ENCODE results near the gene TBC1D1. TPM values are rescaled to one million over a fixed set of nuclear protein-coding genes. Genes with fewer than 3 reads are reported as not detected.

Gene TBC1D1
- total RNA-seq, 2 experiments from 2014 or later = 40.7 to 46.5 TPM

- POLR2A ChIA-PET = no interaction called here
- peaks cover 48% of the 10 kb centered on the region for H3K36me3 ChIP-seq (ENCODE audit: insufficient read depth, low read length)
- H3K27ac Mint-ChIP-seq = no peak overlapping the region
These were observed 212.2 kb downstream of the TBC1D1 start for GRCh38 chr4:38102957-38103588.

GRCh38 chr4:38105475-38106220 lies 214.8 kb downstream of the TBC1D1 start:
- Mint-ChIP-seq H3K27ac (no peak overlapping the region), H3K36me3 (ENCODE audit: low read depth) (peaks cover 87% of the 10 kb centered on the region), H3K9me3 (no peaks in the 10 kb centered on the region), H3K4me3 (no peak overlapping the region), H3K4me1 (ENCODE audit: low read depth) (no peaks in the 10 kb centered on the region), H3K27me3 (no peaks in the 10 kb centered on the region)
- CTCF ChIA-PET = no interaction called here
- H3K4me3 ChIP-seq (ENCODE audit: low read length) = no peak overlapping the region
- TF ChIP-seq CTCF (IDR thresholded peaks at IDR 0.05) = no peak
- H3K27me3 ChIP-seq (ENCODE audit: control insufficient read depth in 1 of 2, insufficient read depth in 2 of 2, low read length in 2 of 2) = no peaks in the 10 kb centered on the region
- no peak for ATAC-seq (ENCODE audit: poor library complexity)
- peaks cover 48% of the 10 kb centered on the region for H3K36me3 ChIP-seq (ENCODE audit: insufficient read depth, low read length)
- no peak overlapping the region for H3K27ac ChIP-seq (ENCODE audit: low read depth in 1 of 2, low read length in 2 of 2)
- H3K4me1 ChIP-seq (ENCODE audit: insufficient read depth, low read length) = no peaks in the 10 kb centered on the region
- no peak for DNase-seq
- H3K9me3 ChIP-seq (ENCODE audit: control insufficient read depth in 1 of 2, insufficient read depth in 1 of 2, low read length in 2 of 2) = no peaks in the 10 kb centered on the region
- intact Hi-C loops (cut with DNase I, micrococcal nuclease) = no loop called here
- POLR2A ChIA-PET = no interaction called here

More at GRCh38 chr4:38102957-38103588, 212.2 kb downstream of the TBC1D1 start:
- H3K9me3 ChIP-seq (ENCODE audit: control insufficient read depth in 1 of 2, insufficient read depth in 1 of 2, low read length in 2 of 2) = no peaks in the 10 kb centered on the region
- H3K36me3 Mint-ChIP-seq (ENCODE audit: low read depth) = peaks cover 86% of the 10 kb centered on the region
- no peaks in the 10 kb centered on the region for H3K4me1 ChIP-seq (ENCODE audit: insufficient read depth, low read length)
- no peak overlapping the region for H3K4me3 Mint-ChIP-seq
- no peak for ATAC-seq (ENCODE audit: poor library complexity)
- H3K4me1 Mint-ChIP-seq (ENCODE audit: low read depth) = no peaks in the 10 kb centered on the region
- no peaks in the 10 kb centered on the region for H3K9me3 Mint-ChIP-seq
- no peaks in the 10 kb centered on the region for H3K27me3 ChIP-seq (ENCODE audit: control insufficient read depth in 1 of 2, insufficient read depth in 2 of 2, low read length in 2 of 2)
- H3K4me3 ChIP-seq (ENCODE audit: low read length) = no peak overlapping the region
- H3K27ac ChIP-seq (ENCODE audit: low read depth in 1 of 2, low read length in 2 of 2) = no peak overlapping the region
- no peaks in the 10 kb centered on the region for H3K27me3 Mint-ChIP-seq
- intact Hi-C loops (cut with DNase I, micrococcal nuclease) = no loop called here
- TF ChIP-seq CTCF (IDR thresholded peaks at IDR 0.05) = no peak
- CTCF ChIA-PET = no interaction called here
- no peak for DNase-seq

GRCh38 chr4:38106311-38106710 lies 215.4 kb downstream of the TBC1D1 start:
- H3K27me3 Mint-ChIP-seq = no peaks in the 10 kb centered on the region
- no peak overlapping the region for H3K4me3 Mint-ChIP-seq
- no peaks in the 10 kb centered on the region for H3K4me1 Mint-ChIP-seq (ENCODE audit: low read depth)
- no peaks in the 10 kb centered on the region for H3K9me3 Mint-ChIP-seq
- H3K27ac Mint-ChIP-seq = no peak overlapping the region
- H3K9me3 ChIP-seq (ENCODE audit: control insufficient read depth in 1 of 2, insufficient read depth in 1 of 2, low read length in 2 of 2) = no peaks in the 10 kb centered on the region
- ATAC-seq (ENCODE audit: poor library complexity) (no peak), DNase-seq (no peak)
- POLR2A ChIA-PET = no interaction called here
- H3K4me1 ChIP-seq (ENCODE audit: insufficient read depth, low read length) = no peaks in the 10 kb centered on the region
- no peak overlapping the region for H3K27ac ChIP-seq (ENCODE audit: low read depth in 1 of 2, low read length in 2 of 2)
- H3K27me3 ChIP-seq (ENCODE audit: control insufficient read depth in 1 of 2, insufficient read depth in 2 of 2, low read length in 2 of 2) = no peaks in the 10 kb centered on the region
- H3K36me3 Mint-ChIP-seq (ENCODE audit: low read depth) = peaks cover 85% of the 10 kb centered on the region
- intact Hi-C loops (cut with DNase I, micrococcal nuclease) = no loop called here
- no peak overlapping the region for H3K4me3 ChIP-seq (ENCODE audit: low read length)
- TF ChIP-seq CTCF (IDR thresholded peaks at IDR 0.05) = no peak
- CTCF ChIA-PET = interaction anchor here (0.6 kb wide), 1 partner anchor 1884 kb away, joined by 3 read pairs; no protein-coding TSS in a partner anchor
- peaks cover 42% of the 10 kb centered on the region for H3K36me3 ChIP-seq (ENCODE audit: insufficient read depth, low read length)

All from CD4-positive, alpha-beta T cell (primary cell).